Osteoblast (primary cell): ENCODE measurements around the gene ING2. TPM values are rescaled to one million over a fixed set of nuclear protein-coding genes. Genes with fewer than 3 reads are reported as not detected.

Source experiments
- DNase-seq: peaks from one replicate; pipeline ENCODE4 v3.0.0; 2011; ENCODE audit warnings: low spot score, mixed read lengths; ENCODE audit not compliant: insufficient read length; ENCODE audit errors: missing footprints
- H2AFZ ChIP-seq: 2 replicates; pipeline ENCODE4 v1.6.0; 2011; ENCODE audit warnings: mild to moderate bottlenecking, low read length
- H3K27ac ChIP-seq: 2 replicates; pipeline ENCODE4 v1.5.1; 2011; ENCODE audit warnings: mild to moderate bottlenecking, low read depth, low read length, moderate library complexity
- H3K27me3 ChIP-seq: 2 replicates; pipeline ENCODE4 v1.6.0; 2012; ENCODE audit warnings: mild to moderate bottlenecking, control low read depth, inconsistent platforms, low read length, moderate library complexity; ENCODE audit not compliant: insufficient read depth
- H3K36me3 ChIP-seq: 2 replicates; pipeline ENCODE4 v1.5.1; 2011; ENCODE audit warnings: mild to moderate bottlenecking, low read length, control low read depth, moderate library complexity; ENCODE audit not compliant: insufficient read depth
- H3K4me1 ChIP-seq: 2 replicates; pipeline ENCODE4 v1.5.1; 2011; ENCODE audit warnings: mild to moderate bottlenecking, low read length, control low read depth, moderate library complexity; ENCODE audit not compliant: insufficient read depth
- H3K4me2 ChIP-seq: 2 replicates; pipeline ENCODE4 v1.6.0; 2011; ENCODE audit warnings: mild to moderate bottlenecking, low read length; ENCODE audit not compliant: insufficient read depth
- H3K4me3 ChIP-seq: fragments of 200-600 bp; sonication (generic); 3 replicates; pipeline ENCODE4 v1.5.1; 2012; ENCODE audit warnings: mild to moderate bottlenecking, low read length, inconsistent platforms; ENCODE audit not compliant: insufficient read depth
- H3K79me2 ChIP-seq: 2 replicates; pipeline ENCODE4 v1.6.0; 2012; ENCODE audit warnings: mild to moderate bottlenecking, low read length, control low read depth, inconsistent platforms; ENCODE audit not compliant: insufficient read depth
- H3K9me3 ChIP-seq: 2 replicates; pipeline ENCODE4 v1.5.1; 2011; ENCODE audit warnings: low read depth, low read length, control low read depth
- H4K20me1 ChIP-seq: 2 replicates; pipeline ENCODE4 v1.6.0; 2012; ENCODE audit warnings: mild to moderate bottlenecking, low read length, control low read depth; ENCODE audit not compliant: insufficient read depth
- CTCF ChIP-seq: IDR thresholded peaks from 2 replicates; pipeline ENCODE4 v1.5.1; 2011; ENCODE audit warnings: mild to moderate bottlenecking, low read depth, low read length, moderate library complexity; ENCODE audit errors: extremely low read depth
- total RNA-seq: library from RNA; depleted of rRNA; stranded (reverse); fragments of >200 nt; gene quantifications from 2 replicates; pipeline ENCODE4 v1.2.3, GENCODE V29; 2012

ING2 gene
- total RNA-seq, 1 donor, result 6.2 TPM

GRCh38 chr4:183467246-183467645 is 37.6 kb upstream of the ING2 start:
- Histone ChIP-seq H4K20me1 (no peaks in the 10 kb centered on the region), H3K79me2 (no peaks in the 10 kb centered on the region), H3K4me1 (no peaks in the 10 kb centered on the region), H3K27ac (no peak overlapping the region), H3K36me3 (no peaks in the 10 kb centered on the region), H3K9me3 (no peaks in the 10 kb centered on the region), H3K4me2 (no peak overlapping the region), H3K4me3 (no peak overlapping the region), H2AFZ (no peak overlapping the region), H3K27me3 (no peaks in the 10 kb centered on the region)
- no peak for DNase-seq
- no peak for TF ChIP-seq CTCF

- no peak overlapping the region for H3K4me3 ChIP-seq
- no peak for TF ChIP-seq CTCF
- no peaks in the 10 kb centered on the region for H4K20me1 ChIP-seq
- no peaks in the 10 kb centered on the region for H3K79me2 ChIP-seq
- H3K9me3 ChIP-seq, result no peaks in the 10 kb centered on the region
- DNase-seq, result no peak
- H2AFZ ChIP-seq, result no peak overlapping the region
- no peaks in the 10 kb centered on the region for H3K27me3 ChIP-seq
- H3K36me3 ChIP-seq, result no peaks in the 10 kb centered on the region
- H3K27ac ChIP-seq, result no peak overlapping the region
- no peak overlapping the region for H3K4me2 ChIP-seq
- H3K4me1 ChIP-seq, result no peaks in the 10 kb centered on the region
Measured at GRCh38 chr4:183468210-183469095, 36.4 kb upstream of the ING2 start.

GRCh38 chr4:183469285-183469684 is 35.6 kb upstream of the ING2 start:
- Histone ChIP-seq H3K4me1 (no peaks in the 10 kb centered on the region), H4K20me1 (no peaks in the 10 kb centered on the region), H2AFZ (no peak overlapping the region), H3K27me3 (no peaks in the 10 kb centered on the region), H3K4me2 (no peak overlapping the region), H3K36me3 (no peaks in the 10 kb centered on the region), H3K4me3 (no peak overlapping the region), H3K79me2 (no peaks in the 10 kb centered on the region), H3K9me3 (no peaks in the 10 kb centered on the region), H3K27ac (no peak overlapping the region)
- TF ChIP-seq CTCF, result no peak
- no peak for DNase-seq

GRCh38 chr4:183469936-183470335 is 34.9 kb upstream of the ING2 start:
- no peaks in the 10 kb centered on the region for H3K27me3 ChIP-seq
- H3K4me1 ChIP-seq, result no peaks in the 10 kb centered on the region
- H3K4me3 ChIP-seq, result no peak overlapping the region
- TF ChIP-seq CTCF, result no peak
- H3K4me2 ChIP-seq, result no peak overlapping the region
- no peaks in the 10 kb centered on the region for H3K79me2 ChIP-seq
- no peaks in the 10 kb centered on the region for H4K20me1 ChIP-seq
- no peaks in the 10 kb centered on the region for H3K36me3 ChIP-seq
- H3K27ac ChIP-seq, result no peak overlapping the region
- H3K9me3 ChIP-seq, result no peaks in the 10 kb centered on the region
- no peak for DNase-seq
- no peak overlapping the region for H2AFZ ChIP-seq
